PC-9 (cell line): Measurements from ENCODE around the gene TUBGCP2. TPM values are rescaled to one million over a fixed set of nuclear protein-coding genes. Genes with fewer than 3 reads are reported as not detected.

Experiments used
- BruUV-seq: library from RNA; stranded (reverse); fragments of 400-500 nt; replicated peaks from 2 replicates; lab custom pipeline; 2021; lab: Mats Ljungman, UMichigan
- CTCF ChIA-PET: fragments of 300-600 bp; sonication (Branson Sonifier 250); formaldehyde crosslinking; loops from one replicate; lab custom pipeline; 2022; ENCODE audit warnings: antibody characterized with exemption; lab: Charles Lee
- POLR2A ChIA-PET: fragments of 300-600 bp; sonication (Branson Sonifier 250); formaldehyde crosslinking; loops from one replicate; lab custom pipeline; 2022; ENCODE audit warnings: antibody characterized with exemption; ENCODE audit not compliant: unreplicated experiment; lab: Charles Lee
- DNase-seq, 2 experiments: peaks; one replicate each; pipeline versions ENCODE4 v3.0.0 to v3.0.0-alpha.2; 2015 to 2022; ENCODE audit warnings: mixed read lengths in 1 of 2
- H2AFZ ChIP-seq: fragments of 200-600 bp; sonication (generic); 2 replicates; pipeline ENCODE4 v1.8.1; 2017; ENCODE audit warnings: antibody characterized with exemption
- H3F3A ChIP-seq: fragments of 200-600 bp; sonication (generic); 2 replicates; pipeline ENCODE4 v1.8.1; 2017; ENCODE audit warnings: antibody characterized with exemption, mild to moderate bottlenecking, low read depth; ENCODE audit not compliant: insufficient read depth
- H3K27ac ChIP-seq: fragments of 200-600 bp; sonication (generic); 2 replicates; pipeline ENCODE4 v1.6.1; 2016; ENCODE audit warnings: mixed run types
- H3K27me3 ChIP-seq: fragments of 200-600 bp; sonication (generic); 2 replicates; pipeline ENCODE4 v1.6.1; 2016; ENCODE audit warnings: low read depth, mixed run types; ENCODE audit not compliant: insufficient read depth
- H3K36me3 ChIP-seq: fragments of 200-600 bp; sonication (generic); 2 replicates; pipeline ENCODE4 v1.6.1; 2016; ENCODE audit warnings: low read depth, mixed run types
- H3K4me1 ChIP-seq: fragments of 200-600 bp; sonication (generic); replicated peaks from 2 replicates; pipeline ENCODE4 v1.6.1; 2016; ENCODE audit warnings: mixed run types; ENCODE audit not compliant: insufficient read depth
- H3K4me2 ChIP-seq: fragments of 200-600 bp; sonication (generic); 2 replicates; pipeline ENCODE4 v1.6.1; 2017; ENCODE audit warnings: mixed run types
- H3K4me3 ChIP-seq: fragments of 200-600 bp; sonication (generic); 2 replicates; pipeline ENCODE4 v1.6.1; 2016; ENCODE audit warnings: mixed run types
- H3K79me2 ChIP-seq: fragments of 200-600 bp; sonication (generic); 2 replicates; pipeline ENCODE4 v1.6.1; 2017; ENCODE audit warnings: low read depth, mixed run types
- H3K9me2 ChIP-seq: fragments of 200-600 bp; sonication (generic); 2 replicates; pipeline ENCODE4 v1.8.1; 2017; ENCODE audit warnings: mild to moderate bottlenecking; ENCODE audit not compliant: insufficient read depth
- H3K9me3 ChIP-seq: fragments of 200-600 bp; sonication (generic); 2 replicates; pipeline ENCODE4 v1.8.1; 2016; ENCODE audit warnings: low read depth; ENCODE audit not compliant: insufficient read depth
- H4K20me1 ChIP-seq: fragments of 200-600 bp; sonication (generic); 2 replicates; pipeline ENCODE4 v1.8.1; 2017; ENCODE audit not compliant: insufficient read depth
- CTCF ChIP-seq: fragments of 200-600 bp; sonication (generic); conservative IDR thresholded peaks from 2 replicates; pipeline ENCODE4 v1.6.1; 2017; ENCODE audit warnings: mixed run types, antibody characterized with exemption, mild to moderate bottlenecking, moderate library complexity
- EZH2 ChIP-seq: fragments of 200-600 bp; sonication (generic); IDR thresholded peaks from 2 replicates; pipeline ENCODE4 v1.8.0; 2017; ENCODE audit warnings: antibody characterized with exemption, low read depth
- intact Hi-C: fragments of 100-400 bp; cut with micrococcal nuclease; formaldehyde crosslinking; loops from one replicate; pipeline ENCODE4 v1.10.0; 2022; ENCODE audit not compliant: unreplicated experiment
- total RNA-seq: library from RNA; stranded (reverse); gene quantifications from 2 replicates; pipeline ENCODE4 v1.2.3, GENCODE V29; 2021

The TUBGCP2 gene
- total RNA-seq, 1 experiment from 2014 or later, result 52.8 TPM

DNA sequence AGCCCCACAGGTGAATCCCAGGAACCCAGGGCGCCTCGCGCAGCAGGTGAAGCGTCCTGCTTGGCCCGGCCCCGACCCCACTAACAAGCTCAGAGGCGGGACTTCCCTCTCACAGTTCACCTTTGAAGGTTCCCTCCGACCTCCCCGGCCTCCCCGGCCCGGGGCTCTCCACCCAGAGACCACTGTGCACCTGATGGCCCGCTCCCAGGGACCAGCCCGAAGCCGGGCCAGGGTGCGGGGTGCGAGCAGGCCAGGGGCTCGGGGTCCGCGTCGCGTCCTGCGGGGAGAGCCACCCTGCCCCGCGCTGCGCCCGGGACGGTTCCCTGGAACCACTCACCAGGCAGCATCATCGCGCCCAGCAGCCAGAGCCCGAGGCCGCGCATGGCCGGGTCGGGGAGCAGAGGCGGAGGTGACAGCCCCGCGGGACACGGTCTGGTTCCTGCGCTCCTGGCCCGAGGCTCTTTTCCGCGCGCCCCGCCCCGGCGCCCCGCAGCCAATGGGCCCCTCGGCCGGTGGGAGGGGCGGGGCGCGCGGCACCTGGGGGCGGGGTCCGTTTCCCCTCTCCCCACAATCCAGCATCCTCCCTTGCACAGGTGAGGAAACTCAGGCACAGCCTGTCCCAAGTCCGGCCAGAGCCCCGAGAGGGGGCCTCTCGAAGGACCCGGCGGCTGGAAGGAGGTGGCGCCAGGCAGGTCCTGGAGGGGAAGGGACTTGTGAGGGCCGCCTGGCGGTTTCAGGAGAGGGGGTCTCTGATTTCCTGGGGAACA, 32.1 kb downstream of the TUBGCP2 start, which contains the start of gene ADAM8:
Gene ADAM8 (minus strand): TSS at position 434 of the 767 bp plus-strand sequence. CDS start 51 bp downstream, at position 383.
- DNase-seq, result peak; percentile 36 to 70
- H3K27me3 ChIP-seq, result no peaks in the 10 kb centered on the region
- peaks cover 33% of the 10 kb centered on the region for H3F3A ChIP-seq
- no peaks in the 10 kb centered on the region for H3K9me2 ChIP-seq
- TF ChIP-seq CTCF, result no peak
- no peak for TF ChIP-seq EZH2
- no peaks in the 10 kb centered on the region for H4K20me1 ChIP-seq
- ChIA-PET CTCF (no interaction called here), POLR2A (no interaction called here)
- intact Hi-C loops, result no loop called here
- no peak within 1 kb of the TSS for H2AFZ ChIP-seq
- BruUV-seq, result no TSS peak
- H3K4me2 ChIP-seq, result peak within 1 kb of the TSS; percentile 89
- H3K9me3 ChIP-seq, result no peaks in the 10 kb centered on the region
- no peaks in the 10 kb centered on the region for H3K36me3 ChIP-seq
- H3K27ac ChIP-seq, result peak within 1 kb of the TSS; percentile 89
- peak within 1 kb of the TSS; percentile 58 for H3K4me3 ChIP-seq
- 0 out of 2 replicates have a peak, but pooled peaks cover 5% of the 10 kb centered on the region for H3K79me2 ChIP-seq
- peaks cover 49% of the 10 kb centered on the region for H3K4me1 ChIP-seq

DNA sequence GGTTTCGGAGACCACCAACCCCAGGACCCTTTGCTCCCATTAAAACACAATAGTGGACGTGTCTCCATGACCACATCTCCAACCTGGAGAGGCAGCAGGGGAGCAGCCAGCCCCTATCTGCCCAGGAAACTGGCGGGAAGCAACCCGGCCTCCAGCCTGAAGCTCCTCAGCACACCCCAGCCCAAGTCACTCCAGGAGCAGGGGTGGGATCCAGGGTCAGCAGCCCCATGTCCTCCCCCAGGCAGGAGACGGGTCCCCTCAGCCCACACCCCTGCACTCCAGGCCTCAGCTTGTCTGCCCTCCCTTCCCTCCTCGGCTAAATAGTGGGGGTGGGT, 32.6 kb downstream of the TUBGCP2 start:
- Histone ChIP-seq H3K36me3 (no peaks in the 10 kb centered on the region), H3K27ac (peak overlapping the region; percentile 89), H2AFZ (no peak overlapping the region), H3F3A (peaks cover 33% of the 10 kb centered on the region), H3K9me3 (no peaks in the 10 kb centered on the region), H3K4me3 (peak overlapping the region; percentile 58), H3K4me1 (peaks cover 45% of the 10 kb centered on the region), H3K9me2 (no peaks in the 10 kb centered on the region), H4K20me1 (no peaks in the 10 kb centered on the region), H3K4me2 (peak overlapping the region; percentile 89), H3K27me3 (no peaks in the 10 kb centered on the region), H3K79me2 (0 out of 2 replicates have a peak, but pooled peaks cover 5% of the 10 kb centered on the region)
- no TSS peak for BruUV-seq
- no peak for DNase-seq
- intact Hi-C loops, result no loop called here
- TF ChIP-seq CTCF (no peak), EZH2 (no peak)
- ChIA-PET POLR2A (no interaction called here), CTCF (no interaction called here)

DNA sequence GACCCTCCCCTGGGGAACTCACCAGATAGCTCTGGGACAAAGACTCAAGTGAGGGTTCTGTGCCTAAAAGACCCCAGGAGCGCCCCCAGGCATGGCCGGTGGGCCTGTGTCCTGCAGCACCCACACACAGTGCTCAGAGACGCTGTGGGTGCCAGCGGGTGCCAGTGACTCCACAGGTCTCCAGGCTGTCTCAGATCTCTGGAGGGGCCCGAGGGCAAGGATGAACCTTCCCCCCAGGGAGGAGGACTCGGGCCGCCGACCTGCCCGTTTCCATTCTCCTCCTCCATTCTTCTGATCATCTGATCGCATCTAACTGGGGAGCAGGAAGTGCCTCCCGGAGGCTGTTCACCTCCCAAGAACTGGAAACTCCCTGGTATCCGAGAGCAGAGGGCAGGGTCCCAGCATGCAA, 33.0 kb downstream of the TUBGCP2 start:
- TSS peak; percentile 87 for BruUV-seq
- Histone ChIP-seq H3K9me2 (no peaks in the 10 kb centered on the region), H3K4me2 (peak overlapping the region; percentile 89), H3K27me3 (no peaks in the 10 kb centered on the region), H2AFZ (no peak overlapping the region), H3K36me3 (no peaks in the 10 kb centered on the region), H3K27ac (peak overlapping the region; percentile 89), H3K4me1 (peaks cover 45% of the 10 kb centered on the region), H3K79me2 (0 out of 2 replicates have a peak, but pooled peaks cover 5% of the 10 kb centered on the region), H3K4me3 (peak overlapping the region; percentile 58), H3F3A (peaks cover 33% of the 10 kb centered on the region), H3K9me3 (no peaks in the 10 kb centered on the region), H4K20me1 (no peaks in the 10 kb centered on the region)
- intact Hi-C loops, result no loop called here
- ChIA-PET POLR2A (no interaction called here), CTCF (no interaction called here)
- peak; percentile 41 to 65 for DNase-seq
- TF ChIP-seq CTCF, result no peak; the same call in 1 of the 2 replicates
- no peak for TF ChIP-seq EZH2
